HepG2 (cell line): ENCODE data around the gene TMEM80. TPM values are rescaled to one million over a fixed set of nuclear protein-coding genes. Genes with fewer than 3 reads are reported as not detected.

ENCODE experiments used
- AHR ChIP-seq: IDR thresholded peaks from 2 replicates; pipeline ENCODE4 v1.6.1; 2018; ENCODE audit warnings: missing genetic modification reagents, missing compliant biosample characterization
- ARID2 ChIP-seq: sonication (generic); formaldehyde crosslinking; IDR thresholded peaks from 2 replicates; pipeline ENCODE4 v1.8.1; 2022; ENCODE audit warnings: mild to moderate bottlenecking, missing genetic modification reagents, borderline replicate concordance
- FOXO1 ChIP-seq: sonication (generic); formaldehyde crosslinking; IDR thresholded peaks from 2 replicates; pipeline ENCODE4 v1.4.0; 2020; ENCODE audit warnings: missing genetic modification reagents
- MAZ ChIP-seq, 2 experiments: sonication (generic) in 1 of 2; formaldehyde crosslinking in 1 of 2; IDR thresholded peaks; 2 replicates each; pipeline versions ENCODE4 v1.5.0 to v1.6.1; 2012 to 2020; ENCODE audit warnings: low read depth in 2 of 2, mild to moderate bottlenecking in 2 of 2, borderline replicate concordance in 1 of 2, improper control_type of control experiment in 1 of 2, low read length in 1 of 2, missing genetic modification reagents in 1 of 2, moderate library complexity in 1 of 2
- REXO4 ChIP-seq: sonication (generic); formaldehyde crosslinking; IDR thresholded peaks from 2 replicates; pipeline ENCODE4 v1.8.0; 2022; ENCODE audit warnings: missing genetic modification reagents, mild to moderate bottlenecking, borderline replicate concordance
- SALL2 ChIP-seq: sonication (generic); formaldehyde crosslinking; IDR thresholded peaks from 2 replicates; pipeline ENCODE4 v1.8.1; 2023; ENCODE audit warnings: mild to moderate bottlenecking, missing genetic modification reagents, inconsistent platforms
- SRSF4 ChIP-seq: fragments of 200-400 bp; formaldehyde crosslinking; IDR thresholded peaks from one replicate; pipeline ENCODE4 v1.6.1; 2018; ENCODE audit warnings: mild to moderate bottlenecking, low read depth, low read length, moderate library complexity; ENCODE audit not compliant: poor library complexity, severe bottlenecking
- SRY ChIP-seq: sonication (generic); formaldehyde crosslinking; IDR thresholded peaks from 2 replicates; pipeline ENCODE4 v1.8.0; 2022; ENCODE audit warnings: mild to moderate bottlenecking, missing genetic modification reagents
- YY1 ChIP-seq: IDR thresholded peaks from 2 replicates; pipeline ENCODE4 v1.6.1; 2011; ENCODE audit warnings: low read length, low read depth, moderate library complexity, mild to moderate bottlenecking; ENCODE audit not compliant: insufficient read depth, insufficient replicate concordance
- ZFP41 ChIP-seq: sonication (generic); formaldehyde crosslinking; IDR thresholded peaks from 2 replicates; pipeline ENCODE4 v1.4.0; 2020; ENCODE audit warnings: mild to moderate bottlenecking, missing genetic modification reagents, borderline replicate concordance
- ZKSCAN1 ChIP-seq: fragments of 150-350 bp; IDR thresholded peaks from 2 replicates; pipeline ENCODE4 v1.6.1; 2014; ENCODE audit warnings: low read length
- ZNF124 ChIP-seq: sonication (generic); formaldehyde crosslinking; IDR thresholded peaks from 2 replicates; pipeline ENCODE4 v1.4.0; 2020; ENCODE audit warnings: missing genetic modification reagents
- ZNF138 ChIP-seq: sonication (generic); formaldehyde crosslinking; IDR thresholded peaks from 2 replicates; pipeline ENCODE4 v1.5.0; 2020; ENCODE audit warnings: mild to moderate bottlenecking, low read depth, missing genetic modification reagents
- ZNF256 ChIP-seq: sonication (generic); formaldehyde crosslinking; conservative IDR thresholded peaks from 2 replicates; pipeline ENCODE4 v1.4.0; 2020; ENCODE audit warnings: missing genetic modification reagents
- ZNF563 ChIP-seq: sonication (generic); formaldehyde crosslinking; IDR thresholded peaks from 2 replicates; pipeline ENCODE4 v1.8.0; 2022; ENCODE audit warnings: mild to moderate bottlenecking, moderate library complexity, missing genetic modification reagents
- ZNF777 ChIP-seq: sonication (generic); formaldehyde crosslinking; IDR thresholded peaks from 2 replicates; pipeline ENCODE4 v1.4.0; 2020; ENCODE audit warnings: missing genetic modification reagents
- ZNF850 ChIP-seq: sonication (generic); formaldehyde crosslinking; conservative IDR thresholded peaks from 2 replicates; pipeline ENCODE4 v1.9.0; 2021; ENCODE audit warnings: mild to moderate bottlenecking, missing genetic modification reagents
- polyA plus RNA-seq, 8 experiments: library from polyadenylated mRNA; depleted of rRNA in 3 of 8; stranded (reverse) in 7 of 8; unstranded in 1 of 8; fragments of >200 nt; fragmentation: Illumina TruSeq in 4 of 8; extraction: Trizol in 4 of 8; gene quantifications; 2 replicates each; pipeline versions ENCODE4 v1.2.1 to v1.2.3, GENCODE V29; 2011 to 2016; ENCODE audit warnings: low read depth in 4 of 8, missing spikeins in 1 of 8, mixed read lengths in 1 of 8; ENCODE audit not compliant: insufficient read depth in 1 of 8
- total RNA-seq, 5 experiments: library from RNA; depleted of rRNA; stranded (reverse); fragments of >200 nt; fragmentation: Illumina TruSeq; extraction: Trizol; gene quantifications; 2 replicates each; pipeline ENCODE4 v1.2.3, GENCODE V29; 2016; ENCODE audit warnings: low read depth in 1 of 5
- TF ChIP-seq, protein P1 (sequence below), 2 experiments: fragments of 450-650 bp in 1 of 2; sonication (generic) in 1 of 2; formaldehyde crosslinking in 1 of 2; IDR thresholded peaks; 2 replicates each; pipeline versions ENCODE4 v1.6.1 to v1.8.0; 2016 to 2022; ENCODE audit warnings: antibody characterized with exemption in 1 of 2, mild to moderate bottlenecking in 1 of 2, missing genetic modification reagents in 1 of 2
- TF ChIP-seq, protein P2 (sequence below): sonication (generic); formaldehyde crosslinking; IDR thresholded peaks from 2 replicates; pipeline ENCODE4 v1.9.0; 2021; ENCODE audit warnings: missing genetic modification reagents, mild to moderate bottlenecking, borderline replicate concordance

TMEM80 gene
- total and polyA plus RNA-seq, 2 of the 13 experiments (the other 11 are each of a cell fraction or from before 2014, with no cell fraction given), result 5.6 to 17.1 TPM

DNA sequence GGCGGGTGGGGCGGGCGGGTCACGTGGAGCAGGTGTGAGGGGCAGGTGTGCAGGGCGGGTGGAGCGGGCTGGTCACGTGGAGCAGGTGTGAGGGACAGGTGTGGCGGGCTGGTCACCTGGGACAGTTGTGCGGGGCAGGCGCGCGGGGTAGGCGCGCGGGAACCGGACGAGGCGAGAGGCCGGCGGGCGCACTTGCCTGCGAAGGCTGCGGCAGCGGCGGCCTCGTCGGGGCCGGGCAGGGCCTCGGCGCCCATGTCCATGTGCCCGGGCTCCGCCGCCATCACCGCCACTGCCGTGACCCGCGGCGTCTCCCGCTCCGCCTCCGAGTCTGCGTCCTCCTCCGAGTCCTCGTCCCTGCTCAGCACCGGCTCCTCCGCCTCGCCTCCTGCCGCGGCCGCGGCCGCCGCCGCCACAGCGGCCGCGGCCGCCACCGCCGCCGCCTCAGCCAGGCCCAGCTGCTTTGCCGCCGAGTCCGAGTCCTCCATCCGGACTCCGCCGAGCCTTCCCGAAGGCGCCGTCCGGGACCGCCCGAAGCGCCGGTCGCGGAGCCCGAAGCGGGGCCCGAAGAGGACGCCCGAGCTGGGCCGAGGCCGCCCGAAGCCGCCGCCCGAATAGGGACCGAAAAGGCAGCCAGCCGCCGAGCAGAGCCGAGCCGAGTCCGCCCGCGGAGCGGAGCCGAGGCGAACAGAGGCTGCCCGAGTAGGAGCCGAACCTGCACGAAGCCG is 891 bp upstream of the TMEM80 start, which contains the start of gene DEAF1 (continued):
- TF ChIP-seq, protein P1, sequence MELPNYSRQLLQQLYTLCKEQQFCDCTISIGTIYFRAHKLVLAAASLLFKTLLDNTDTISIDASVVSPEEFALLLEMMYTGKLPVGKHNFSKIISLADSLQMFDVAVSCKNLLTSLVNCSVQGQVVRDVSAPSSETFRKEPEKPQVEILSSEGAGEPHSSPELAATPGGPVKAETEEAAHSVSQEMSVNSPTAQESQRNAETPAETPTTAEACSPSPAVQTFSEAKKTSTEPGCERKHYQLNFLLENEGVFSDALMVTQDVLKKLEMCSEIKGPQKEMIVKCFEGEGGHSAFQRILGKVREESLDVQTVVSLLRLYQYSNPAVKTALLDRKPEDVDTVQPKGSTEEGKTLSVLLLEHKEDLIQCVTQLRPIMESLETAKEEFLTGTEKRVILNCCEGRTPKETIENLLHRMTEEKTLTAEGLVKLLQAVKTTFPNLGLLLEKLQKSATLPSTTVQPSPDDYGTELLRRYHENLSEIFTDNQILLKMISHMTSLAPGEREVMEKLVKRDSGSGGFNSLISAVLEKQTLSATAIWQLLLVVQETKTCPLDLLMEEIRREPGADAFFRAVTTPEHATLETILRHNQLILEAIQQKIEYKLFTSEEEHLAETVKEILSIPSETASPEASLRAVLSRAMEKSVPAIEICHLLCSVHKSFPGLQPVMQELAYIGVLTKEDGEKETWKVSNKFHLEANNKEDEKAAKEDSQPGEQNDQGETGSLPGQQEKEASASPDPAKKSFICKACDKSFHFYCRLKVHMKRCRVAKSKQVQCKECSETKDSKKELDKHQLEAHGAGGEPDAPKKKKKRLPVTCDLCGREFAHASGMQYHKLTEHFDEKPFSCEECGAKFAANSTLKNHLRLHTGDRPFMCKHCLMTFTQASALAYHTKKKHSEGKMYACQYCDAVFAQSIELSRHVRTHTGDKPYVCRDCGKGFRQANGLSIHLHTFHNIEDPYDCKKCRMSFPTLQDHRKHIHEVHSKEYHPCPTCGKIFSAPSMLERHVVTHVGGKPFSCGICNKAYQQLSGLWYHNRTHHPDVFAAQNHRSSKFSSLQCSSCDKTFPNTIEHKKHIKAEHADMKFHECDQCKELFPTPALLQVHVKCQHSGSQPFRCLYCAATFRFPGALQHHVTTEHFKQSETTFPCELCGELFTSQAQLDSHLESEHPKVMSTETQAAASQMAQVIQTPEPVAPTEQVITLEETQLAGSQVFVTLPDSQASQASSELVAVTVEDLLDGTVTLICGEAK (IDR thresholded peaks at IDR 0.05), result no peak
- TF ChIP-seq, protein P1 (CRISPR knock-in tag; IDR thresholded peaks at IDR 0.05), result peak; percentile 39; the same call in 1 of the 2 replicates
- TF ChIP-seq, protein P2, sequence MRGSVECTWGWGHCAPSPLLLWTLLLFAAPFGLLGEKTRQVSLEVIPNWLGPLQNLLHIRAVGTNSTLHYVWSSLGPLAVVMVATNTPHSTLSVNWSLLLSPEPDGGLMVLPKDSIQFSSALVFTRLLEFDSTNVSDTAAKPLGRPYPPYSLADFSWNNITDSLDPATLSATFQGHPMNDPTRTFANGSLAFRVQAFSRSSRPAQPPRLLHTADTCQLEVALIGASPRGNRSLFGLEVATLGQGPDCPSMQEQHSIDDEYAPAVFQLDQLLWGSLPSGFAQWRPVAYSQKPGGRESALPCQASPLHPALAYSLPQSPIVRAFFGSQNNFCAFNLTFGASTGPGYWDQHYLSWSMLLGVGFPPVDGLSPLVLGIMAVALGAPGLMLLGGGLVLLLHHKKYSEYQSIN, result no peak
- peak; percentile 14 for TF ChIP-seq ZNF124
- no peak for TF ChIP-seq MAZ (IDR thresholded peaks at IDR 0.05; ENCODE audit: borderline replicate concordance, low read depth, low read length)
- TF ChIP-seq MAZ (CRISPR knock-in tag; IDR thresholded peaks at IDR 0.05; ENCODE audit: low read depth), result peak; percentile 41; the same call in 1 of the 2 replicates
- TF ChIP-seq ZNF138 (CRISPR knock-in tag), result peak; percentile 48; the same call in 1 of the 2 replicates
- no peak for TF ChIP-seq SRSF4
- no peak for TF ChIP-seq ZFP41 (CRISPR knock-in tag)
- TF ChIP-seq ZNF777 (CRISPR knock-in tag), result peak; percentile 26; the same call in 1 of the 2 replicates
- no peak; the same call in none of the 2 replicates for TF ChIP-seq SALL2 (CRISPR knock-in tag)
- 0 out of 2 replicates have a peak, but pooled peaks have one; percentile 45 for TF ChIP-seq REXO4 (CRISPR knock-in tag)
- no peak for TF ChIP-seq SRY (CRISPR knock-in tag)
- TF ChIP-seq ZNF256 (CRISPR knock-in tag), result no peak
- no peak for TF ChIP-seq ARID2 (CRISPR knock-in tag)
- no peak for TF ChIP-seq AHR (CRISPR knock-in tag)
- peak; percentile 83; the same call in 1 of the 2 replicates for TF ChIP-seq ZNF563 (CRISPR knock-in tag)
- TF ChIP-seq ZNF850 (CRISPR knock-in tag), result no peak
- no peak for TF ChIP-seq ZKSCAN1
- peak; percentile 73 for TF ChIP-seq YY1
- TF ChIP-seq FOXO1, result no peak
